AG10803 (cell line): ENCODE results near the gene KIF2C.

Source experiments
- DNase-seq: peaks from one replicate; pipeline ENCODE4 v3.0.0; 2010; ENCODE audit warnings: low read depth
- H3K4me3 ChIP-seq: 2 replicates; pipeline ENCODE4 v1.5.1; 2011; ENCODE audit warnings: mild to moderate bottlenecking, low read length, control low read depth
- TF ChIP-seq, protein P1 (sequence below): conservative IDR thresholded peaks from 2 replicates; pipeline ENCODE4 v1.5.1; 2011; ENCODE audit warnings: mild to moderate bottlenecking, low read length, control low read depth, inconsistent platforms

The KIF2C gene

DNA sequence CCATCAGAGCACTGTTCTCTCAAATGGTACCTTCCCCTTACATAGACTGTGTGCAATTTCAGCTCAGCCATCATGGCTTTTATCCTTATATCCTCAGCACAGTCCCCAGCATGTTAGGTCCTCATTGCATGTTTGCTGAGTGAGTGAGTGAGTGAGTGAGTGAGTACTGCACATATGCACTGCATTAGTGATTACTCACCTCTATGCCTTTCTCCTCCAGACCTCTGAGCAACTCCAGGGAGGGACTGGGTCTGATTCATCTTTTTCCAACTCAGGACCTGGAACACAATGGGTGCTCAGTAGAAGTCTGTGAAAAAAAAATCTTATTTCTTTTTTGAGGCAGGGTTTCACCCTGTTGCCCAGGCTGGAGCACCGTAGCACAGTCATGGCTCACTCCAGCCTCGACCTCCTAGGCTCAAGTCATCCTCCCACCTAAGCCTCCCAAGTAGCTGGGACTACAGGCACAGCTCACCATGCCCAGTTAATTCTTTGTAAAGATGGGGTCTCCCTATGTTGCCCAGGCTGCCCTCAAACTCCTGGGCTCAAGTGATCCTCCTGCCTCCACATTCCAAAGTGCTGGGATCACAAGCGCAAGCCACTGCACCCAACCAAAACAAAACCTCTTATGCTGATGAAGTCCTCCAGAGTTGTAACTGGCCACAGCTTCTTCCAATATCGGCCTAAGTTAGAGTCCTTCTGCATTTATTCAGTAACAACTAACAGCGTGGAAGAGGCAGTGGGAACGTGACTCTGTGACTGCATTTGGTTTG lies 32.3 kb upstream of the KIF2C start:
- TF ChIP-seq, protein P1, sequence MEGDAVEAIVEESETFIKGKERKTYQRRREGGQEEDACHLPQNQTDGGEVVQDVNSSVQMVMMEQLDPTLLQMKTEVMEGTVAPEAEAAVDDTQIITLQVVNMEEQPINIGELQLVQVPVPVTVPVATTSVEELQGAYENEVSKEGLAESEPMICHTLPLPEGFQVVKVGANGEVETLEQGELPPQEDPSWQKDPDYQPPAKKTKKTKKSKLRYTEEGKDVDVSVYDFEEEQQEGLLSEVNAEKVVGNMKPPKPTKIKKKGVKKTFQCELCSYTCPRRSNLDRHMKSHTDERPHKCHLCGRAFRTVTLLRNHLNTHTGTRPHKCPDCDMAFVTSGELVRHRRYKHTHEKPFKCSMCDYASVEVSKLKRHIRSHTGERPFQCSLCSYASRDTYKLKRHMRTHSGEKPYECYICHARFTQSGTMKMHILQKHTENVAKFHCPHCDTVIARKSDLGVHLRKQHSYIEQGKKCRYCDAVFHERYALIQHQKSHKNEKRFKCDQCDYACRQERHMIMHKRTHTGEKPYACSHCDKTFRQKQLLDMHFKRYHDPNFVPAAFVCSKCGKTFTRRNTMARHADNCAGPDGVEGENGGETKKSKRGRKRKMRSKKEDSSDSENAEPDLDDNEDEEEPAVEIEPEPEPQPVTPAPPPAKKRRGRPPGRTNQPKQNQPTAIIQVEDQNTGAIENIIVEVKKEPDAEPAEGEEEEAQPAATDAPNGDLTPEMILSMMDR = no peak
- peak; percentile 92 for DNase-seq
- peak overlapping the region; percentile 20; the same call in 1 of the 2 replicates for H3K4me3 ChIP-seq

DNA sequence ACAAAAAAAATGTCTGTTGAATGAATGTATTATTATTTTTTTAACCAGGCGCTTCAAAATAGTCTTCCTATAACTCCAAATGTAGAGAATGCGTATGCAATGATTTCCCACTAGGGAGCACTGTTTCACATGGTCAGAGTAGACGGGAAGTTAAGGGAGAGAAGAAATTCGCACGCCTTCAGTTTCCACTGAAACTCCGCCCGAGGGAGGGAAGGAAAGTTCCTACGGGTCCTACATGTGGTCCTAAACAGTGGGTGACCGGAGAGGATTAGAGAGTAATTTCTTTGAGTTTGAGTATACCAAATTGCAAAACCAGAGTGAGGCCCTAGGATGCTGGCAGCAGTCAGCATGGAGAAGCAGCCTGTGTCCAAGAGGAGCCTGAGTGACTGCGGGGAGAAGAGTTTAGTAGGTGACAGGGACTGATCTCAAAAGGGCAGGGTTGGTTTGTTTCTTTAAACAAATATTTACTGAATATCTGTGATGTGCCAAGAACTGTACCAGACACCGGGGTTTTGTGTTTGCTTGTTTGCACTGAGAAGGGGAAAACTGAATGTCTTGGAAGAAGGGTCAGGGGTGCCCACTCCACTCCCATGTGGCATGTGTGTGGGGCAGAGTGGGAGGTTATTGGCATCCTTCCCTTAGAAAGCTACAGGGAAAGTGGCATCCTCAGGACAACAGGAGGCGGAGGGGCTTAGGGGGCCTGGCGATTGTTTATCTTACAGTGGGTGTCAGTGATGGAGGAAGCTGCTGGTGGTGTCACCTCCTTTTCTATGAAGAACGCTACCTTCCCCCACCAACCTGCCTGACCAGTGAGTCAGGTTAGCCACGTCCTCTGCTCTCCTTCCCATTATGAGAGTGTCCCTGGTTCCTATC lies 31.4 kb upstream of the KIF2C start:
- no peak overlapping the region; the same call in 1 of the 2 replicates for H3K4me3 ChIP-seq
- TF ChIP-seq, protein P1 = peak; percentile 75
- DNase-seq = peak; percentile 65

DNA sequence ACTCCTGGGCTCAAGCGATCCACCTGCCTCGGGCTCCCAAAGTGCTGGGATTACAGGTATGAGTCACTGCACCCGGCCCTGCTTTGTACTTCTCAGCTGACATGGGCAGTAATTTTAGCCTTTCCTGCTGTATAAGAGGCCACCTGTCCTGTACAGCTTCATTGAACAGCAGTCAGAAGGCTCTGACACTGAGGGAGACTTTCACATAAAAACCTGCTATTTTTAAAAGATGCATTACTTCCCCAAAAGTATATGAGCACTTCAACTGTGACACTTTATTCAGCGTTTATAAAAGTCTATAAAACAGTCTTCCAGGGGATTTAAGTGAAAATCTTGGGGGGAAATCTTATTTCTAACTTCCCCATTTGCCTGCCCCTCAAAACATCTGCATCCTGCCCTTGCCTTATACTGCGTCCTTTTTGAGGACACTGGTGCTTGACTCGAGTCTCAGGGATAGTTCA lies 26.3 kb upstream of the KIF2C start:
- no peak overlapping the region for H3K4me3 ChIP-seq
- TF ChIP-seq, protein P1 = no peak
- no peak for DNase-seq

DNA sequence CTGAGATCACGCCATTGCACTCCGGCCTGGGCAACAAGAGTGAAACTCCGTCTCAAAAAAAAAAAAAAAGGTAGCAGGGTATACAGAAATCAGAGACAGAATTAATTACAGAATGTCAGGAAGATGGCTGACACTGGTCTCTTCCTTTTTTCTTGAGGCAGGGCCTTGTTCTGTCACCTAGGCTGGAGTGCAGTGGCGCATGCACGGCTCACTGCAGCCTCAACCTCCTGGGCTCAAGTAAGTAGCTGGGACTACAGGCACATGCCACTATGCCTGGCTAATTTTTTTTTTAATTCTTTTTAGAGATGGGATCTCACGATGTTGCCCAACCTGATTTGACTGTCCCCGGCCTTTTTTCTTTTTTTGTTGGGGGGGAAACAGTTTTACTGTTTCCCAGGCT lies 25.1 kb upstream of the KIF2C start:
- H3K4me3 ChIP-seq = no peak overlapping the region
- TF ChIP-seq, protein P1 = no peak
- no peak for DNase-seq

DNA sequence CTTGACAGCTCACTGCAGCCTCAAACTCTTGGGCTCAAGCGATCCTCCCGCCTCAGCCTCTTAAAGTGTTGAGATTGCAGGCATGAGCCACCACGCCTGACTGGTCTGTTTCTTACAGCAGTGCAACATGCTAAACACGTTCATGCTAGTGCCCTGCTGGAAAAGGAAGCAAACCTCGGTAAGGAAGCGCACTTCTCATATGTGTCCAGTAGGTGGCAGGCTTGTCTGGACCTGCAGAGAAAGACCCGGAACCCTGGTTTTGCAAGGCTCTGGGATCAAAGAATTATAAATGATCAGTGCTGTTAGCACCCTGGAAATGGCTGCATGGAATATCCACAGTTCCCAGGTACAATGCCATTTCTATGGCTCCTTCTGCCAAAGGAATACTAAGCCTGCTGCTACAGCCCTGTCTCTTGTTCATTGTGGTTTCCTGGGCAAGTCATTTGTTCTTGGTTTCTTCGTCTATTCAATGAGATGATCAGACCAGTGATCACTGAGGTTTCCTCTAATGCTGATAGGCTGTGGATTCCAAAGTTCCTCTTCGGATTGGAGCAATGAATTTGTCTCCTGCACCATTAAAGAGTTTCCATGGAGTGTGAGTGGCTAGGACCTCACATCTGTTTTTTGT lies 24.6 kb upstream of the KIF2C start:
- TF ChIP-seq, protein P1 = peak; percentile 95
- DNase-seq = peak; percentile 75
- no peak overlapping the region for H3K4me3 ChIP-seq

DNA sequence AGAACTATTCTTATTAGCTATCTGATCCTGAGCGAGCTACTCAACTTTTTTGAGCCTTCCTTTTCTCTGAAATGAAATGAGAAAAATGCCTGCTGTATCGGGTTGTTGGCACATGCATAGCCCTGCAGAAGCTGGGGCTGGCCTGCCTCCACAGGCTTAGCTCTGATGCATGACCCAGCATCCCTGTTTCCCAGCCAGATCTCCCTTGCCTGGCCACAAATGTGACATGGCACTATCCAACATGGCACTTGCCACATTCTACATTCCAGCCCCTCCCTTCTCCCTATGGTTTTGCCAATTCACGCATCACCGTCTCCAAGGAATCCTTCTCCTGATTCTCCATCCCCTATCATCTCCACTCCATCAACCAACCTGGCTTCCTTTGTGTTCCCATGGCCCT lies 22.5 kb upstream of the KIF2C start:
- no peak overlapping the region for H3K4me3 ChIP-seq
- DNase-seq = peak; percentile 37
- TF ChIP-seq, protein P1 = no peak
